GM21786 (cell line): Measurements from ENCODE around the gene EEF1G.

Experiments used
- ATAC-seq: cut with Tn5 transposase; IDR thresholded peaks from one replicate; pipeline ENCODE4 v1.9.1; 2021; ENCODE audit not compliant: unreplicated experiment

The EEF1G gene

GRCh38 chr11:62542111-62542745 is 31.5 kb downstream of the EEF1G start:
- ATAC-seq, result no peak

DNA sequence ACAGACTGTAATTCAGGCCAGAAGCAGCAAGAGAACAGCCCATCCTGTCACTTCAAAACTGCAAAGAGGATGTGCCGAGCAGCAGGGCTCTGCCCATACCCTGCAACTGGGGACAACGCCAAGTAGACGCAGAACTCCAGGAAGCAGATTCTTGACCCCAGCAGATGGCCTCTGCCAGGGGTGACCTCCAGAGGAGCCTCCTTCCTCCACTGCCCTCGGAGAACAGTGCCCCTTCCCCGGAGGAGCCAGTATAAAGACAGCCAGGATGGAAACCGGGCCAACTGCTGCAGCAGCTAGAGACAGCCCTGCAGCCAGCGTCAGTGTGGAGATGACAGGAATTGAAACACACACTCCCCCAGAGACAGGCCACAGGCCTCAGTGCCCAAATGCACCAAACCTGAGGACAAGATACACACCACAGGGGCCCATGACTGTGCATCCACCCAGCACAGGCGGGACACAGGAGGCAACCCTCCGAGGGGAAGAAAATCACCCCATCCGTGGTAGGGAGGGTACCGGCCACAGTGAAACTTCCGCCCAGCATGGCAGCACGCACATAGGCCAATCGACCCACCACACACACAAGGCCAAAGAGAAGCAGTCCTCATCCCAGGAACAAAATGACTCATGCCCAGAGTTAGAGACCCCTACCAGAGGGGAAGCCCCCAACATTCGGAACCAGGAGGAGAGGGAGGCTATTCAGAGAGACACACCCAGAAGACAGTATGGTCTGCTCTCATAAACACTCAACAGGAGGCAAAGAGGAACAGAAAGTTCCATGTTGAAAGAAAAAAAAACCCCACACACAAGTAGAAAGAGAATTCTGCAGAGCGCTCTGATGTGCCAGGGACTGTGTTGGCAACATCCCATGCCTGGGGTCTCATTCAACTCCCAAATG is 32.6 kb downstream of the EEF1G start:
- peak; percentile 48 for ATAC-seq

DNA sequence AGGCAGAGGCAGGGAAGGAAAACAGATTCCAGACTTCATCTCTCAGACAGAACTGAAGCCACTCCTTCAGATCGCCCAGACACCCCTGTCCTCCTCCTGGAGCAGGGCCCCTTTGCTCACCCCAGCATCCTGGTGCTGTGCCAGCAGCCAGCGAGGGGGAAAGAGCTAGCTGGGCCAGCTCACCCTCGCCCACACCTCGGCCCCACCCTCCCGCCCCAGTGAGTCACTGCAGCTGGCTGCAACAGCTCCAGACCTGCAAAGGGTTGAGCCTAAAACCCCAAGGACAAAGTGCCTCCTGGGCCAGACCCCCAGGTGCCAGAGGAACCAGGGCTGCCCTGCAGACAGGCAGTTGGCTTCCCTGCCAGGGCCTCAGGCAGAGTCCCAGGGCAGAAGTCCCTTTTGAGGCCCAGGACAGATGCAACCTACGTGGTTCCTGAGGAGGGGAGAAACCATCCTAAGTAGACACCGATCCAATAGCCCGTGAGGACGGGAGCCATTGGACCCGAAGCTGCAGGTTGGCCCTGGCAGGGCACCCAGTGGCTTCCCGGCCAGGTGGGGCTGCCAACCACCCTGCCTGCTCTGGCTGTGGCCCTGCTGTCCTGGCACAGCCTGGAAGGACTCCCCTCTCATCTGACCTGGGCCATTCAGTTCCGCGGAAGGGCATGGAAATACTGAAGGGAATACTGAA is 34.3 kb downstream of the EEF1G start:
- ATAC-seq, result no peak

DNA sequence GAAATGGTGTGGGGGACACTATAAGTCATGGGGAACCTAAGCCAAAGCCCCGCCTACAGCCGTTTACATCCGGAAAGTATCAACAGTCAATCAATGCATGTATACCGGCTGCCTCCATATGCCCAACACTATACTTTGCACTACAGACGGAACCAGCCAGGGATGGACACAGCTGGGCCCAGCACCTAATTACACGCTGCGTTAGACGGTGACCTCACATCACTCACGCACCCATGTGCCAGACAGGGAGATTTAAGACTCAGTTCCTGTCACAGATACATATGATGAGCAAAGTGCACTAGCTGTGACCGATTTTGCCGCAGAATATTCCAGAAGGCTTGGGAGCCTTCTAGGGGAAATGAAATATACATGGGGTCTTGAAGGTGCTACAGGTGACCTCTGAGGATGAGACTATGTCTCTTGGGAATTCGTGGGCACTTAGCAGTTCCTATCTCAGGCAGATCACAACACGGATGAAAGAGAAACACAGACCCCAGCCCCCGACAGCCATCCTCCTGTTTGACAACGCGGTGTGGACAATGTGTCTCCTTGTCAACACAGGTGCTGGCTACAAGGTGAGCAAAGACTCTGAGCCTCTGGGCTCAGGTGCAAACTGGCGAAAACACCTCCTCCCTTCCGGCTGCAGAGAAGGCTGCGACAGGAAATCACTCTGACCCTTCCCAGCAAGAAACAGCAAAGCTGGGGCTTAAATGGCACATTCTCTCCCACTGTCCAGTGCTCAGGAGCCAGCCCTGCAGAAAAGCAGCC is 35.0 kb downstream of the EEF1G start:
- ATAC-seq, result no peak

DNA sequence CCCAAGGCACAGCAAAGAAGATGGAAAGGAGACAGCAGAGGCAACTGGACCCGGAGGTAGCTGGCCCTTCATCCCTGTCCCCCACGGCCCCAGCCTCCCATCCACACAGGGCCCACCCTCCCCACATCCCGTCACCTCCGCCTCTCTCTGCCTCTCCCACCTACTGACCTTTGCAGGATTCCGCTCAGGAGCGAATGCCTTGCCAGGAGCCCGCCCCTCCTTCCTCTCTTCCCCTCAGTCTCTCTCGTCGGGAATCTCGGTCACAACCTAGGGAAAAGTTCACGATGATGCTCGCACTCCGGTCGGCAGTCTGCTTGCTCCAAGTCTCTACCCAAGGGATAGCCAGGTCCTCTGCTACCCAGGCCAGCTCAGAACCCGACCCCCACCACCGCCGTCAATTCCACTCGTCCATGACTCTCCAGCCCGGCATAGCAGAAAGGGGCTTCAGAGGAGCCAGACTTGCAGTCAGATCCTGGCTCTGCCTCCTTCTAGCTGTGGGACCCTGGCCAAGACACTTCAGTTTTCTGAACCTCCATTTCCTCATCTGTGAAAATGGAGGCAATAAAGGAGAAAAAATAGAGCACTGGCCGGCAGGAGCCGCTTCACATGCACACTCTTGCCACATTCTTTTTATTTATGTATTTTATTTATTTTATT is 37.3 kb downstream of the EEF1G start:
- ATAC-seq, result no peak

DNA sequence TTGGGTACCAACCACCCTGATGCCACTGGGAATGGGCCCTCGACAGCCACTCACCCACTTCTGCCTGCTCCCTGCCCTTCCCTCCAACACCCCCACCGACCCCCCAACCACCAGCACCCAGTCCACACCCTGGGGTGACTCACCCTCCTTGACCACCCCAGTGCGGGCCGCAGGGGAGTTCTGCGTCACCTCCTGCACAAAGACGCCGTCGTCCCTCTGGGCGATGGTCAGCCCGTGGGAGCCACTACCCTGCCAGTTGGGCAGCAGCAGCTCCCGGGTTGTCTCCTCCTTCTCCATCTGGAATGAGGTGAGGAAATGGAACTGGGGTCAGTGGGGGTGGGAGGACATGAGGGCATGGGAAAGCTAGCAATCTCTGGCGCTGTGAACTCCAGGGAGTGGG is 37.9 kb downstream of the EEF1G start:
- ATAC-seq, result no peak

DNA sequence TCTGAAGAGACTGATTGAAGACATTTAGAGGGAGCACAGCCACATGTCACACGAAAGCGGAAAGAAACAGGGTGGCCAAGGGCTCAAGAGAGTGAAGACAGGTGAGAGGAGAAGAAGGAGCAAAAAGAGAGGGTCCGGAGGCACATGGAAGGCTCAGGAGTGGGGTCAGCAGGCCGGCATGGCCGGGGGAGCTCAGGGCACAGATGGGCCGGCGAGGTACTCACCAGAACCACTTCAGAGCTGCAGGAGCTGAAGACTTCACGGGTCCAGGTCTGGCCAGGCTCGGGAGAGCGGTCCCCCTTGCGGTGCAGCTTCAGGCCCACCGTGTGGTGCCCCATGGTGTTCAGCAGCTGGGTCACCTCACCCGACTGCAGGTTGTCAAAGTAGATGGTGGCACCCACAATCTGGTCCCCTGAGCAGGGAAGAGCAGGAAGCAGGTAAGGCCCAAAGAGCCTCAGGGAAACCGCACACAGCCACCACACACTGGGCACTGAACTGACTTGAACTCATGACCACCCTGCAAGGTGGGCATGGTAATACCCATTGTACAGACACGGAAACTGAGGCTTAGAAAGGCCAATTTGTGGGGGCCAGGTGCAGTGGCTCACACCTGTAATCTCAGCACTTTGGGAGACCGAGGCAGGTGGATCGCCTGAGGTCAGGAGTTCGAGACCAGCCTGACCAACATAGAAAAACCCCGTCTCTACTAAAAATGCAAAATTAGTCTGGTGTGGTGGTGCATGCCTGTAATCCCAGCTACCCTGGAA is 38.7 kb downstream of the EEF1G start:
- ATAC-seq, result no peak

GRCh38 chr11:62532096-62532495 is 41.6 kb downstream of the EEF1G start:
- ATAC-seq, result no peak

DNA sequence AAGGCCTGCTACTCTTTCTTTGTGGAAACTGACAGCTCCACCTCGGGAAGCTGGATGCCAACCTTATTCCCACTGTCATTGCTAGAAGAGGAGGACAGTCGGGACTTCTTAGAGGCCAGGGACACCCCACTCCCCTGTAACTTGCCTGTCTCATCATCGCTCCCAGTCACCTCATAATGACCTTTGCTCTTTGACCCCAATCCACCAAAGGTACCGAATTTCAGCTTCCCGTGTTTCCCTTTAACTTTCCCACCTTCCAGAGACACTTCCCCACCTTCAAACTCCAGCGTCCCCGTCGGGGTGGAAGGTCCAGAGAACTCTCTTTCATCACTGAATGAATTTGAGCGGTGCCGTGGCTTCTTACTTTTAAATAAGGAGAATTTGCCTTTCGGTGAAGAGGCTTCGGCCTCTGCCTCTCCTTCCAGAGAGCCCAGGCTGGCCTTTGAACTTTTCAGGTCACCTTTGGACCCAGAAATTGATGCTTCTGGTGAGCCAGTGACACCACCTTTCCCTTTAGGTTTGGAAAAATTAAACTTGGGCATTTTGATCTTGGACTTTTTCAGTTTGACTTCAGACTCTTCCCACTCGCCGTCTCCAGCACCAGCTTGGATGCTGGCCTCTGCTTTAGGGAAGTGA is 56.8 kb downstream of the EEF1G start:
- ATAC-seq, result no peak

- peak; percentile 60 for ATAC-seq
Observed at GRCh38 chr11:62514151-62514550, 59.5 kb downstream of the EEF1G start.

GRCh38 chr11:62513626-62514025 is 60.1 kb downstream of the EEF1G start:
- ATAC-seq, result no peak

GRCh38 chr11:62512961-62513360 is 60.7 kb downstream of the EEF1G start:
- no peak for ATAC-seq
